NCI-H1048 (cell line): ENCODE data around the gene LRFN2.

ENCODE experiments used
- DNase-seq: peaks from one replicate; lab custom pipeline; 2025; lab: John Stamatoyannopoulos, UW

Gene LRFN2

GRCh38 chr6:40477246-40478126, 109.7 kb downstream of the LRFN2 start:
- DNase-seq = no peak

DNA sequence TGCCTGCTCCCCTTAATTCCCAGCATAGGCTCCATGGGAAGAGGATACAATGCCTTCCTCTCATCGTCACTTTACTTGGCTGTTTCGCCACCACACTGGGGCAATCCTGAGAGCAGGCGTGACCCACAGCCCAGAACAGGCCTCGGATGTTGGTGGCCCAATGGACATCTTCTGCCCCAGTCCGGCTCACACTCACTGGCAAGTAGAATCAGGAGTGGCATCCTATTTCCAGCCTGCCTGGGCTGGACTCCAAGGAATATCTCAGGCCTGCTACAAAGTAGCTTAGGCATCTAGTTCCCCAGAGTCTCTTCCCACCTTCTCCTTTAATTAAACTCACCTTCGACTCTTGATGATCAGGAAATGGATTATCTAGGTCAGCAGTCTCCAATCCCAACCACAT, 110.5 kb downstream of the LRFN2 start:
- DNase-seq = no peak

- DNase-seq = no peak
These were observed 112.2 kb downstream of the LRFN2 start for GRCh38 chr6:40474937-40475336.

DNA sequence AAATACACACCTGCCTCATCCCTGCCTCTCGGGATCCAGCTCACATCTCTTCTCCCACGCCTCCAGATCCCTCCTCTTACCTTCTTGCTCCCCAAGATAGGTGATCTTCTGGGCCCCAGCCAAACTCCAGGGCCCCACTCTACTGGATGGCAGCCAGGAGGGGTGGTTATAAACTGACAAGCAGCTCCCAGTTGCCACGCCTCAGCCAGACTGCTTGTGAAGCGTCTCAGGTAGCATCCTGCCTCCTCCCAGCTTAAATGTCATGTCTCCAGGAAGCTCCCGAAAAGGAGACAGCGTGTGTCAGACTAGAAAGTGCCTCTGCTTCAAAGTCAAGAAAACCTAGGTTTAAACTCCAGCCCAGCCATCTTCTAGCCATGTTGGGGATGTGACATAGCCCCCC, 114.1 kb downstream of the LRFN2 start:
- no peak for DNase-seq

DNA sequence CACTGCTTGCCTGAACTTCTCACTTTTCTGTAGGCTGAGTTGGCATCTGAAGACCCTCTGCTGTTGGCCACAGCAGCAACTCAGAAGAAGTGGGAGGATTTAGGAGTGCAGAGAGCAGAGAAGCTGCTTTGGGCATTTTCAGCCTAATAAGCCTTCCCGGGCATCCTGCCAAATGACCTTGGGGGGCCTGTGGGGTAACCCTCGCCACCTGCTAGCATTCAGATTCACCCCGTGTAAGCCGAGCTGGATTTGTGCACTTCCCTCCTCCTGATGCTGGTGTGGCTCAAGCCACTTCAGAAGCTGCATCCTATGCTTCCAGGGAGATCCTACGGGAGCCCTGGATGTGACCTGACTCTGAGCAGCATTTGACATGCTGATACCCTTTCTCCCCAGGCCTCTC, 114.8 kb downstream of the LRFN2 start:
- no peak for DNase-seq

GRCh38 chr6:40471243-40471642, 115.9 kb downstream of the LRFN2 start:
- no peak for DNase-seq

- no peak for DNase-seq
These were observed 117.8 kb downstream of the LRFN2 start for GRCh38 chr6:40469323-40469722.

GRCh38 chr6:40466986-40467539, 120.1 kb downstream of the LRFN2 start:
- no peak for DNase-seq

GRCh38 chr6:40461643-40462042, 125.5 kb downstream of the LRFN2 start:
- no peak for DNase-seq

DNA sequence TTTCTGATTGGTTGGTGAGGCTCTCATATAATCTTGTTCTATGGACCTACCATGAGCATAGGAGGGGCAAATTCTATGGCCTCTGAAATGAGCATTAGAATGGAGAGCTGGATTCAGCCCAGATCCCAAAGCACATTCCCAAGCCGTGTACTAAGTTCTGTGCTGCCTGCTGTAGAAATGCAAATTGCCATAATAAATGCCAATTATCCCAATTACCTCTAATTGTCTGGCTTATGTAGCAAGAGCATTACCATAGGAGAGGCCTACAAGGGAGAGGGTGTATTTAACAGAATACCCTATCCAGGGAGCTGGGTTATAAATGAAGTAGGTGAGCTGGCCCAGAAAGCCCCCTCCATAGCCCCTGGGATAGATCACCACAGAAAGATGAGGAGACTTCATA, 126.8 kb downstream of the LRFN2 start:
- DNase-seq = no peak

DNA sequence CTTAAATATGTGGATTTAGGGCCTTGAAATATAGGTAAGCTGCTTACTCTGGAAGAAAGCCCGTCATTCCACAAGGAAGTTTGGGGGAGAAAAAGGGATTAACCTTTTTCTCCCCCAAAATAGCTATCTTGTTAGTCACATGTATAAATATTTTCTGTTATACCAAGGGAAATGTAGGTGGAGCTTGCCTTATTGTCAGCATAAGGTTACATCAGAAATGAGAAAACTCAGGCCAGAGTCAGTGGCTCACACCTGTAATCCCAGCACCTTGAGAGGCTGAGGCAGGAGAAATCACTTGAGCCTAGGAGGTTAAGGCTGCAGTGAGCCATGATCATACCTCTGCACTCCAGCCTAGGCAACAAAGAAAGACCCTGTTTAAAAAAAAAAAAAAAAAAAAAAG, 129.9 kb downstream of the LRFN2 start:
- no peak for DNase-seq

GRCh38 chr6:40456390-40457013, 130.7 kb downstream of the LRFN2 start:
- DNase-seq = no peak

DNA sequence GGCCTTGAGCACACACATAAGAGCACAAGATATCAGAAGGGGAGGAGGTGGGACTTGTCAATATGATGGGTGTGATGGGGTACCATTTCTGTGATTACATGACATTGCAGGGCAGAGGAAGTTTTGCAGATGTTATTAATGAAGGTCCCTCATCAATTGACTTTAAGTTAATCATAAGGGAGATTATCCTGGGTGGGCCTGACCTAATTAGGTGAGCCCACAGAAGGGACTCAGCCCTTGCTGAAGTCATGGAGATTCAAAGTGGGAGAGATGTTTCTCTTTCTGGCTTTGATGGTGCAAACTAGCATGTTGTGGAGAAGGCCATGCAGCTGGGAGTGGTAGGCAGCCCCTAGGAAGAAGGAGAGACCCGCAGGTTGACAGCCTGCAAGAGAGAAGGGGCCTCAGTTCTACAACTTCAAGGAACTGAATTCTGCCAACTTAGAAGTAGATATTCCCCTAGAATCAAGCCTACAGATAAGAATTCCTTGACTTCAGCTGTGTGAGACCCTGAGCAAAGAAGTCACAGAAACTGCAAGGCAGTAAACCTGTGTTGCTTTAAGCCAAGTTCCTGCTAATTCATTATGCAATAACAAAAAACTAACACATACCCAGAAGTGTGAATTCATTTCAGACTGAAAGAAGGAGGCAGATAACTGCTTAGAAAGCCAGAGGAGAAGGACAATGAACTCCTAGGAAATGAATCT, 131.3 kb downstream of the LRFN2 start:
- DNase-seq = no peak

GRCh38 chr6:40450483-40450882, 136.7 kb downstream of the LRFN2 start:
- DNase-seq = no peak

DNA sequence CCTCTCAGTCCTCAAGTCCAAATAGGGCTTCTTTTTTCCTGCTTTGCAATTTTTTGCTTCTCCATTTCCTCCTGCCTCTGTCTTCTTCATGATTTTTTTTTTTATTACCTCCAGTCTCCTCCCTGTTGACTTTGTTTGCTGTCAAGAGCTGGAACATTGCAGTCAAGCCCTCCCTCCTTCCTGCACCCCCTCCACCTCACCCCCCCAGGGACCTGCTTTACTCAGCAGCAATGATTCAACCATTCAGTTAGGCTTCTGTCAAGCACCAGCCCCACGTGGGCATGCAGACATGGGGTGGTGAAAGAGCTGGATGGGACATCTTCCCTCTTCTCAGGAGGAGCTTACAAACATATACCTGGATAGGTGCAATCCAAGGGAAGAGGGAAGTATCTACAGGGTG, 142.4 kb downstream of the LRFN2 start:
- no peak for DNase-seq

GRCh38 chr6:40444312-40444711, 142.9 kb downstream of the LRFN2 start:
- DNase-seq = no peak

DNA sequence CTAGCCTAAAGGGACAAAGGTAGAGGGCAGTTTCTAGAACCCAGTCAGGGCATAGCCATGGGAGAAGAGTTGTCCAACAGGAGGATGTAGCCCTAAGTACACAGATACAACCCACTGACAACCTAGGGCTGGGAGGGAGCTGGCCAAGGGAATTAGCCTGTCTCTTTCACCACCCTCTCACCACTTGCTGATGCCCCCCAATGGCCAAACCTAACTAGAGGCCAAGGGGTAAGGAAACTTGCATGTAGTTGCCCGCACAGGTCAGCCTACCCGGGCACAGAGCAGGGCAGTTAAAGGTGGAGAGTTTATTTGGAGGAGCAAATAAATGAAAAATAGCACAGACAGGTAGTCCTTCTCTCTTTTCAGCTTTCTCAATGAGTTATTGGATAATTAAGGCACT, 143.3 kb downstream of the LRFN2 start:
- DNase-seq = no peak

- DNase-seq = no peak
These were observed 144.6 kb downstream of the LRFN2 start for GRCh38 chr6:40442591-40442990.

- no peak for DNase-seq
These were observed 146.0 kb downstream of the LRFN2 start for GRCh38 chr6:40441150-40441549.

GRCh38 chr6:40440053-40440452, 147.1 kb downstream of the LRFN2 start:
- no peak for DNase-seq

DNA sequence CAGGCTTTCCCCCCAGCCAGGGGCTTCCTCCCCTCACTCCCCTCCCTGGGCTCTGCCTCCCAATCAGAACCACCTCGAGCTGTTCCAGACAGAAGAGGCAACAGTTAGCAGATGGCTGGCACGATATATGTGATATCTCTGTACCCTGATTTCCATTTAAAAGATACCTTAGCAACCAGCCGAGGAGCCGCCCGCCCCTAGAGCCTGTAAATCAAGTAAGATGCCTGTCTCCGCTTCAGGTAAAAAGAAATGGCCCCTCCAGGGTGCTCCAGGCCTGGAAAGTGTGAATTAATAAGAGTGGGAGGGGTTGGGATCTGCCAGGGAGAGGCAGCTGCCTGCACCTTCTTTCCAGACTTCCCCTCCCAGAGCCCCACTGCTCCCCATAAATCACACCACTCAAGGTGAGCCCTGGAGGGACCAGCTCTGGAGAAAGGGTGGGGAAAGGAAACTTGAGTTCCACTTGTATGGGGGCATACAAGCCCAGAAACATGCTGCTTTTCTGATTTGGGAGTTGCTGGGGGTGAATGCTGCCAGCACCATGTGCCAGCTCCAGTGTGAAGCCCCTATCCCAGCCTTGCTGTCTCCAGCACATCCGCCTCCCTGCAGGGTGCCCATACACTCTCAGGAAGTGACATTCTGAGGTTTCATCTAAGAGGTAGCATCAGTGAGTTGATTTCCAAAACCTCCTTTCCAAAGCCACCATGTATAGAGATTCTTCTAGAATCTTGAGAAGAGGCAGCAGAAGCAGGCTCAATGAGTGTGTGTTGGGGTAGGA, 148.0 kb downstream of the LRFN2 start:
- no peak for DNase-seq
